Ishikawa (cell line): ENCODE data around the gene COTL1.

Experiments
- CEBPB ChIP-seq: IDR thresholded peaks from 2 replicates; pipeline ENCODE4 v1.6.1; 2012
- CREB1 ChIP-seq: IDR thresholded peaks from 2 replicates; pipeline ENCODE4 v1.6.1; 2012; ENCODE audit warnings: low read depth
- EGR1 ChIP-seq: IDR thresholded peaks from 2 replicates; pipeline ENCODE4 v1.6.1; 2012
- EP300 ChIP-seq: IDR thresholded peaks from 2 replicates; pipeline ENCODE4 v1.6.1; 2012; ENCODE audit warnings: borderline replicate concordance
- FOXM1 ChIP-seq: IDR thresholded peaks from 2 replicates; pipeline ENCODE4 v1.6.1; 2012; ENCODE audit warnings: low read depth, borderline replicate concordance
- MAX ChIP-seq: IDR thresholded peaks from 2 replicates; pipeline ENCODE4 v1.6.1; 2012
- NFIC ChIP-seq: IDR thresholded peaks from 2 replicates; pipeline ENCODE4 v1.6.1; 2012
- RAD21 ChIP-seq: IDR thresholded peaks from 2 replicates; pipeline ENCODE4 v1.6.1; 2012; ENCODE audit warnings: low read depth
- REST ChIP-seq: IDR thresholded peaks from 2 replicates; pipeline ENCODE4 v1.6.1; 2012; ENCODE audit warnings: low read depth, mild to moderate bottlenecking
- TAF1 ChIP-seq: IDR thresholded peaks from 2 replicates; pipeline ENCODE4 v1.6.1; 2012; ENCODE audit warnings: low read depth, mild to moderate bottlenecking
- TCF12 ChIP-seq: IDR thresholded peaks from 2 replicates; pipeline ENCODE4 v1.6.1; 2012; ENCODE audit warnings: low read depth
- TEAD4 ChIP-seq: IDR thresholded peaks from 2 replicates; pipeline ENCODE4 v1.6.1; 2012
- USF1 ChIP-seq: IDR thresholded peaks from 2 replicates; pipeline ENCODE4 v1.6.1; 2012
- YY1 ChIP-seq: IDR thresholded peaks from 2 replicates; pipeline ENCODE4 v1.6.1; 2012; ENCODE audit warnings: low read depth
- ZBTB7A ChIP-seq: IDR thresholded peaks from 2 replicates; pipeline ENCODE4 v1.6.1; 2012; ENCODE audit warnings: low read depth

Gene COTL1

DNA sequence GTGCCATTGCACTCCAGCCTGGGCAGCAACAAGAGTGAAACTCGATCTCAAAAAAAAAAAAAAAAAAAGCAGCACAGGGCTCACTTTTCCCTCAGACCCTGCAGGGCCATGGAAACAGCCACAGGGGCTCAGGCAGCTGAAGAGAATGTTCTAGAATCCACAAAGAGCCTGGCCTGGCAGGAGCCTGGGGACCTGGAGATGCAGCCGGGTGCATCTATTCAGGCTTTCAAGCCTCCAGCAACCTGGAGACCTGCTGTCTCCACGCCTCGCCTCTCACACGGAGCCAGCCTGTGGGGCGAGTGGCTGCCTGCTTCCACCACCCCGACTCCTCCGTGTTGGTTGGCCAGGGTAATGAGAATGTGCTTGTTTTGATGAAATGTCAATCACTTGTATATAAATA, 69.4 kb downstream of the COTL1 start:
- no peak for TF ChIP-seq MAX
- no peak for TF ChIP-seq TCF12
- no peak for TF ChIP-seq RAD21
- no peak for TF ChIP-seq REST
- no peak for TF ChIP-seq ZBTB7A
- no peak for TF ChIP-seq FOXM1
- TF ChIP-seq YY1: no peak
- TF ChIP-seq TEAD4: no peak
- TF ChIP-seq EP300: no peak
- TF ChIP-seq TAF1: no peak
- no peak for TF ChIP-seq NFIC
- no peak for TF ChIP-seq EGR1
- TF ChIP-seq CEBPB: no peak
- TF ChIP-seq CREB1: no peak
- no peak for TF ChIP-seq USF1

- TF ChIP-seq TAF1 (no peak), EGR1 (no peak), EP300 (no peak), TCF12 (no peak), ZBTB7A (no peak), RAD21 (no peak), CREB1 (no peak)
These were observed 70.3 kb downstream of the COTL1 start for GRCh38 chr16:84547546-84548061.

DNA sequence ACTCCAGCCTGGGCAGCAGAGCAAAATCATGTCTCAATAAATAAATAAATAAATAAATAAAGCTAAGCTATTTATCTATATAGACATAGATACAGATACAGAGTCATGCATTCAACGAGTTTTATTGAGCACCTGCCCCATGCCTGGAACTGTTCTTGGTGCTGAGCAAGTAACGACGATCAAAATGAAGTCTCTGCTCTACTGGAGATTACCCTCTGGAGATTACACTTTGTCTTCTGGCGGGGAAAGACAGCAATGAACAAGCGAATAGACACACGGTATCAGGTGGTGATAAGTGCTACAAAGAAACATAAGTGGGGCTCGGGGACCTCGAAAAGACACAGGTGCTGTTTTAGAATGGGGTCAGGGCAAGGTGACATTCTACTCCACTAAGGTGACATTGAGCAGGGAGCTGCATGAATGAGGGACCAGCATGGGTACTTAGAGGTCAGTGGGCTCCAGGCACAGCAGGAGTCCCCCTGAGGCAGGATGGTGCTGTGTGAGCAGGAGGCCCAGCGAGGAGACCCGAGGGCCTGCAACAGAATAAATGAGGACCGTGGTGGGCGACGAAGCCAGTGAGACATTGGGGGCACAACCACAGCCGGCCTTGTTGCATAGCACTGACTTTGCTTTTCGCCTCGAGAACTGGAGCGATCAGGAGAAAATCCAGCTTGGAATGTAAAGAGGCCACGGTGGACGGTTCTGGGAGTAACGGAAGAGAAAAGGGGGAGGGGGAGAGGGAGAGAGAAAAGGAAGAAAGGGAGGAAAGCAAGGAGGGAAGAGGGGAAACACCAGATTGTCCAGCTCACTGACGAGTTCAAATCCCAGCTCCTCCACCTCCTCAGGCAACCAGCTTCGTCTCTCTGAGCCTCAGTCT, 71.0 kb downstream of the COTL1 start:
- TF ChIP-seq REST (peak; percentile 64), EP300 (no peak)

GRCh38 chr16:84545114-84545737, 72.7 kb downstream of the COTL1 start:
- TF ChIP-seq TEAD4 (no peak), TAF1 (no peak), ZBTB7A (no peak), EP300 (no peak), CREB1 (no peak), FOXM1 (no peak), EGR1 (no peak)

DNA sequence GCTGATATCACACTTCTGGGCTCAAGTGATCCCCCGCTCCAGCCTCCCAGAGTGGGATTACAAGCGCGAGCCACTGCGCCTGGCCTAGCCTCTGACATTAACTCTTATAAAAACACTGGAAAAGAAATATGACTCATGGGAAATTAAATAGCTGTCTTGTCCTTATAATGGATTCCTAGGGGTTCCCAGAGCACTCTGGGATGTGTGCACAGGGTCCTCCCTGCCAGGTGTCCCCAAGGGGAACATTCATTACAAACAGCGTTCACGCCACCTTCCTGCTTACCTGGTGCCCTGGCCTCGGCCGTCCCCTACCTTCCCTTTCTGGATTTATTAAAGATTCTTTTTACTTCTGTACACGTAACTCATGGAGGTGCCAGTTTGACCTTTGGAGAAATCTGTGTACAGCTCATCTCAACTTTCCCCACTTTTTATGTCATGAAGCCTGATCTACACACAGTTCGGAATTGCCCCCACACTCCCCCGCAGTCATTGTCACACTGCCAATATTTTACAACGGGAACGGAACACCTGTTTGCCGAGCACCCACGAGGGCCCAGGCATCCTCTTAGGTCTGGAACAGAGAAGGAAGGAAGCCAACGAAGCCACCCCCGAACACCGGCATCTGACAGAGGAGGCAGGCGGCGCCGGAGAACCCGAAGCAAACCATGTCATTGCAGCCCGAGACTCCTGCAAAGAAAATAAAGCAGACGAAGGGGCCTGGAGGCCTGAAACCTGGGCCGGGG, 73.7 kb downstream of the COTL1 start:
- no peak for TF ChIP-seq TAF1
- no peak for TF ChIP-seq TCF12
- no peak for TF ChIP-seq EGR1
- TF ChIP-seq MAX: no peak
- no peak for TF ChIP-seq RAD21
- no peak for TF ChIP-seq CREB1
- TF ChIP-seq NFIC: no peak
- TF ChIP-seq FOXM1: no peak
- no peak for TF ChIP-seq YY1
- no peak for TF ChIP-seq CEBPB
- no peak for TF ChIP-seq ZBTB7A
- no peak for TF ChIP-seq EP300
- TF ChIP-seq REST: no peak
- TF ChIP-seq USF1: no peak
- no peak for TF ChIP-seq TEAD4
